Motor neuron (in vitro differentiated cells): ENCODE results near the gene CD69. TPM values are rescaled to one million over a fixed set of nuclear protein-coding genes. Genes with fewer than 3 reads are reported as not detected.

ENCODE experiments used
- ATAC-seq, 8 experiments: fragments of 200-7000 bp; cut with Tn5 transposase; replicated peaks in 6 of 8; 2 replicates each; pipeline ENCODE4 v1.8.0; 2021; ENCODE audit warnings: mild to moderate bottlenecking in 8 of 8, moderate library complexity in 8 of 8
- H3K27ac ChIP-seq, 2 donors: fragments of 250-450 bp; sonication (Bioruptor Pico); 2 replicates each; pipeline ENCODE4 v1.9.0; 2021; ENCODE audit warnings: antibody characterized with exemption in 2 of 2, mild to moderate bottlenecking in 2 of 2, moderate library complexity in 1 of 2
- H3K4me1 ChIP-seq, 2 donors: fragments of 250-450 bp; sonication (Bioruptor Pico); replicated peaks in 1 of 2; 2 replicates each; pipeline ENCODE4 v1.6.1; 2021; ENCODE audit warnings: antibody characterized with exemption in 2 of 2, mild to moderate bottlenecking in 2 of 2, moderate library complexity in 1 of 2
- H3K4me3 ChIP-seq, 5 donors: fragments of 250-450 bp; sonication (Bioruptor Pico); 2 replicates each; pipeline ENCODE4 v1.9.0; 2021; ENCODE audit warnings: antibody characterized with exemption in 5 of 5, mild to moderate bottlenecking in 5 of 5, moderate library complexity in 4 of 5
- WGBS, 10 experiments: fragments of 450-650 bp; shearing (Covaris generic); methylation state at CpG; one replicate each; pipeline ENCODE4 v1.0.0; 2022; 5-methylcytosine and 5-hydroxymethylcytosine counted together
- in situ Hi-C, 9 experiments: fragments of 400-800 bp; cut with MboI; loops; one replicate each; pipeline ENCODE4 v1.15.0; 2021; ENCODE audit warnings: low sequenced_read_pairs in 9 of 9, low pct_unique_long_range_greater_than_20kb in 2 of 9; ENCODE audit not compliant: unreplicated experiment in 9 of 9
- total RNA-seq, 8 experiments: library from RNA; unstranded; fragments of 300-600 nt; gene quantifications; 2 replicates each; pipeline versions ENCODE4 v1.2.3 to v1.2.4, GENCODE V29; 2022

The CD69 gene
- 1 to 10 TPM in 2 of 8 experiments, under 1 TPM in 4, not detected in 2; 0.20 to 1.4 (median 0.86) TPM for total RNA-seq

GRCh38 chr12:9760699-9761418 lies at the start of gene CD69:
TSS of gene CD69 (minus strand) at chr12:9760901. CDS start at chr12:9760820, 81 bp downstream.
- ATAC-seq: peak in 4 of 8 experiments; percentile 21 to 72 (median 52)
- Histone ChIP-seq H3K27ac (no peak within 1 kb of the TSS), H3K4me1 (peaks cover 0 to 2% of the 10 kb centered on the region in 2 donors), H3K4me3 (no peak within 1 kb of the TSS)
- WGBS, 10 experiments: 60 to 96% (median 72%) methylated on average over 1 to 6 of the region's 6 CpGs; no CpG with 5 or more reads in 2 of the 10 experiments
- in situ Hi-C loops: no loop called here

- Histone ChIP-seq H3K27ac (no peak overlapping the region), H3K4me3 (no peak overlapping the region), H3K4me1 (no peaks in the 10 kb centered on the region)
- ATAC-seq: no peak
- in situ Hi-C loops: loop anchor here in 2 of 9 experiments (10.0 to 25.0 kb wide), 3 partner anchors 55 to 327 kb away; partner anchors contain the start of genes CLEC2A (in 1 of the 2), CLEC2B (in 1 of the 2) and CLEC7A (in 1 of the 2)
Observed at GRCh38 chr12:9809866-9810265, 49.2 kb upstream of the CD69 start.

GRCh38 chr12:9809338-9809737 lies 48.6 kb upstream of the CD69 start:
- WGBS, 10 experiments: 33 to 100% (median 86%) methylated on average over 1 to 4 of the region's 4 CpGs
- in situ Hi-C loops: loop anchor here in 1 of 9 experiments (25.0 kb wide), 2 partner anchors 128 to 328 kb away; partner anchors contain the start of genes CLEC2A and CLEC7A
- Histone ChIP-seq H3K4me1 (no peaks in the 10 kb centered on the region), H3K27ac (no peak overlapping the region), H3K4me3 (no peak overlapping the region)
- ATAC-seq: peak in 3 of 8 experiments; percentile 21 to 58 (median 31)

GRCh38 chr12:9808504-9808903 lies 47.8 kb upstream of the CD69 start:
- in situ Hi-C loops: loop anchor here in 1 of 9 experiments (25.0 kb wide), 2 partner anchors 129 to 329 kb away; partner anchors contain the start of genes CLEC2A and CLEC7A
- peak in 2 of 8 experiments; percentile 6 to 47 for ATAC-seq
- H3K4me3 ChIP-seq: no peak overlapping the region
- no peaks in the 10 kb centered on the region for H3K4me1 ChIP-seq
- no peak overlapping the region for H3K27ac ChIP-seq
- WGBS, 10 experiments: 0 to 100% (median 45%) methylated on average over 1 to 3 of the region's 3 CpGs; no CpG with 5 or more reads in 1 of the 10 experiments

- in situ Hi-C loops: loop anchor here in 1 of 9 experiments (25.0 kb wide), 2 partner anchors 131 to 331 kb away; partner anchors contain the start of genes CLEC2A and CLEC7A
- ATAC-seq: no peak
- H3K4me1 ChIP-seq: no peaks in the 10 kb centered on the region
- WGBS, 10 experiments: 48 to 100% (median 83%) methylated on average over 1 to 4 of the region's 4 CpGs; no CpG with 5 or more reads in 1 of the 10 experiments
- H3K27ac ChIP-seq: no peak overlapping the region
- H3K4me3 ChIP-seq: no peak overlapping the region
Observed at GRCh38 chr12:9806714-9807113, 46.0 kb upstream of the CD69 start.

GRCh38 chr12:9805883-9806282 lies 45.2 kb upstream of the CD69 start:
- 78 to 100% (median 95%) methylated on average over 1 to 2 of the region's 2 CpGs for WGBS, 10 experiments
- no peak for ATAC-seq
- Histone ChIP-seq H3K27ac (no peak overlapping the region), H3K4me1 (no peaks in the 10 kb centered on the region), H3K4me3 (no peak overlapping the region)
- in situ Hi-C loops: loop anchor here in 1 of 9 experiments (25.0 kb wide), 2 partner anchors 131 to 331 kb away; partner anchors contain the start of genes CLEC2A and CLEC7A

- no peak overlapping the region for H3K4me3 ChIP-seq
- WGBS, 10 experiments: 0 to 100% (median 20%) methylated on average over 1 of the region's 1 CpG; no CpG with 5 or more reads in 3 of the 10 experiments
- peaks cover 0 to 2% of the 10 kb centered on the region in 2 donors for H3K4me1 ChIP-seq
- peak in 1 of 8 experiments; percentile 66 for ATAC-seq
- in situ Hi-C loops: loop anchor here in 1 of 9 experiments (25.0 kb wide), 2 partner anchors 137 to 337 kb away; partner anchors contain the start of genes CLEC2A and CLEC7A
- H3K27ac ChIP-seq: no peak overlapping the region
Observed at GRCh38 chr12:9799961-9800360, 39.3 kb upstream of the CD69 start.

GRCh38 chr12:9797722-9798619 lies 37.3 kb upstream of the CD69 start:
- 33 to 100% (median 66%) methylated on average over 1 to 7 of the region's 7 CpGs; no CpG with 5 or more reads in 1 of the 10 experiments for WGBS, 10 experiments
- H3K27ac ChIP-seq: no peak overlapping the region
- in situ Hi-C loops: no loop called here
- H3K4me1 ChIP-seq: peaks cover 0 to 2% of the 10 kb centered on the region in 2 donors
- peak; percentile 53 to 100 (median 66) for ATAC-seq
- H3K4me3 ChIP-seq: no peak overlapping the region

GRCh38 chr12:9796971-9797370 lies 36.3 kb upstream of the CD69 start:
- no peak overlapping the region for H3K27ac ChIP-seq
- no peak for ATAC-seq
- H3K4me3 ChIP-seq: no peak overlapping the region
- H3K4me1 ChIP-seq: peaks cover 0 to 2% of the 10 kb centered on the region in 2 donors
- in situ Hi-C loops: no loop called here
- 31 to 94% (median 68%) methylated on average over 3 to 7 of the region's 7 CpGs for WGBS, 10 experiments

GRCh38 chr12:9796346-9796745 lies 35.6 kb upstream of the CD69 start:
- no peak for ATAC-seq
- 69 to 100% (median 89%) methylated on average over 2 to 5 of the region's 5 CpGs for WGBS, 10 experiments
- in situ Hi-C loops: no loop called here
- Histone ChIP-seq H3K27ac (no peak overlapping the region), H3K4me3 (no peak overlapping the region), H3K4me1 (peaks cover 0 to 2% of the 10 kb centered on the region in 2 donors)

- Histone ChIP-seq H3K4me1 (peaks cover 0 to 2% of the 10 kb centered on the region in 2 donors), H3K27ac (no peak overlapping the region), H3K4me3 (no peak overlapping the region)
- 80 to 100% (median 92%) methylated on average over 2 of the region's 2 CpGs; no CpG with 5 or more reads in 2 of the 10 experiments for WGBS, 10 experiments
- ATAC-seq: no peak
- in situ Hi-C loops: no loop called here
Observed at GRCh38 chr12:9795945-9796344, 35.2 kb upstream of the CD69 start.

- ATAC-seq: peak in 1 of 8 experiments; percentile 48
- Histone ChIP-seq H3K27ac (no peak overlapping the region), H3K4me1 (peaks cover 0 to 2% of the 10 kb centered on the region in 2 donors), H3K4me3 (no peak overlapping the region)
- 6 to 84% (median 62%) methylated on average over 1 to 2 of the region's 2 CpGs for WGBS, 10 experiments
- in situ Hi-C loops: no loop called here
Observed at GRCh38 chr12:9794484-9795093, 33.9 kb upstream of the CD69 start.
